Calu3 (cell line): ENCODE data around the gene TGFBR2. TPM values are rescaled to one million over a fixed set of nuclear protein-coding genes. Genes with fewer than 3 reads are reported as not detected.

Experiments
- BruUV-seq: library from RNA; stranded (reverse); fragments of 400-500 nt; replicated peaks from 2 replicates; lab custom pipeline; 2021; lab: Mats Ljungman, UMichigan
- CTCF ChIA-PET: fragments of 300-600 bp; sonication (Branson Sonifier 250); formaldehyde crosslinking; loops from one replicate; lab custom pipeline; 2022; ENCODE audit warnings: antibody characterized with exemption; lab: Charles Lee
- DNase-seq: peaks from one replicate; pipeline ENCODE4 v3.0.0; 2022
- H3K27ac Mint-ChIP-seq: one replicate; pipeline ENCODE4 v1.8.0; 2022; ENCODE audit warnings: mixed read lengths; ENCODE audit not compliant: unreplicated experiment
- H3K27me3 Mint-ChIP-seq: one replicate; pipeline ENCODE4 v1.8.0; 2022; ENCODE audit warnings: mixed read lengths; ENCODE audit not compliant: unreplicated experiment
- H3K36me3 Mint-ChIP-seq: one replicate; pipeline ENCODE4 v1.8.0; 2022; ENCODE audit warnings: mild to moderate bottlenecking, moderate library complexity, mixed read lengths; ENCODE audit not compliant: insufficient read depth, unreplicated experiment
- H3K4me1 Mint-ChIP-seq: one replicate; pipeline ENCODE4 v1.8.0; 2022; ENCODE audit warnings: mild to moderate bottlenecking, low read depth, mixed read lengths; ENCODE audit not compliant: unreplicated experiment
- H3K4me3 Mint-ChIP-seq: one replicate; pipeline ENCODE4 v1.8.0; 2022; ENCODE audit warnings: mild to moderate bottlenecking, low read depth, moderate library complexity, mixed read lengths; ENCODE audit not compliant: unreplicated experiment
- H3K9me3 Mint-ChIP-seq: one replicate; pipeline ENCODE4 v1.8.0; 2022; ENCODE audit warnings: low read depth, mixed read lengths; ENCODE audit not compliant: unreplicated experiment
- intact Hi-C: fragments of 100-400 bp; cut with micrococcal nuclease; formaldehyde crosslinking; loops from one replicate; pipeline ENCODE4 v1.10.0; 2022; ENCODE audit not compliant: unreplicated experiment
- total RNA-seq: library from RNA; stranded (reverse); gene quantifications from 2 replicates; pipeline ENCODE4 v1.2.3, GENCODE V29; 2022
- TF ChIP-seq, protein P1 (sequence below): fragments of 200-600 bp; IDR thresholded peaks from one replicate; pipeline ENCODE4 v1.8.0; 2022; ENCODE audit warnings: antibody characterized with exemption; ENCODE audit not compliant: unreplicated experiment

Gene TGFBR2
- total RNA-seq, 1 experiment from 2014 or later: 105 TPM

DNA sequence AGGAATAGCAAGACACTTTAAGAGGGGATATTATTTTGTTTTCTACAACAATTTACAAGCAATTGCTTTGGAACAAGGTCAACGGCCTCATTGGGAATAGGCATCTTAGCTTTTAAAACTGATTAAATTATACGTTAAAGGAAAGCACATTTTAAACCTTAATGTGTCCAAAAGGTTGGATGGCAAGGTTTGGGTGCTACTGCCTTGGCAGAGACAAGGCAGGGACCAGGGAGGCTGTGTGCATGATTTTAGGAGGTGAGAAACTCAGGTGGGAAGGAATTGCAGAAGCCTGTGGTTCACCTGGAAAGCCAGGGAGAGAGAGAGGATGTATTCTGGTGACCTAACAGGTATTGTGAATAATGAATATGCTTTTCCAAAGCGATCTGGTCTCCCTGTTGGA lies 54.3 kb downstream of the TGFBR2 start:
- H3K27ac Mint-ChIP-seq: peak overlapping the region; percentile 71
- TF ChIP-seq, protein P1, sequence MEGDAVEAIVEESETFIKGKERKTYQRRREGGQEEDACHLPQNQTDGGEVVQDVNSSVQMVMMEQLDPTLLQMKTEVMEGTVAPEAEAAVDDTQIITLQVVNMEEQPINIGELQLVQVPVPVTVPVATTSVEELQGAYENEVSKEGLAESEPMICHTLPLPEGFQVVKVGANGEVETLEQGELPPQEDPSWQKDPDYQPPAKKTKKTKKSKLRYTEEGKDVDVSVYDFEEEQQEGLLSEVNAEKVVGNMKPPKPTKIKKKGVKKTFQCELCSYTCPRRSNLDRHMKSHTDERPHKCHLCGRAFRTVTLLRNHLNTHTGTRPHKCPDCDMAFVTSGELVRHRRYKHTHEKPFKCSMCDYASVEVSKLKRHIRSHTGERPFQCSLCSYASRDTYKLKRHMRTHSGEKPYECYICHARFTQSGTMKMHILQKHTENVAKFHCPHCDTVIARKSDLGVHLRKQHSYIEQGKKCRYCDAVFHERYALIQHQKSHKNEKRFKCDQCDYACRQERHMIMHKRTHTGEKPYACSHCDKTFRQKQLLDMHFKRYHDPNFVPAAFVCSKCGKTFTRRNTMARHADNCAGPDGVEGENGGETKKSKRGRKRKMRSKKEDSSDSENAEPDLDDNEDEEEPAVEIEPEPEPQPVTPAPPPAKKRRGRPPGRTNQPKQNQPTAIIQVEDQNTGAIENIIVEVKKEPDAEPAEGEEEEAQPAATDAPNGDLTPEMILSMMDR: no peak
- no peak overlapping the region for H3K4me3 Mint-ChIP-seq
- BruUV-seq: no TSS peak
- DNase-seq: no peak
- intact Hi-C loops: no loop called here
- H3K9me3 Mint-ChIP-seq: no peaks in the 10 kb centered on the region
- CTCF ChIA-PET: no interaction called here
- peaks cover 63% of the 10 kb centered on the region for H3K4me1 Mint-ChIP-seq
- H3K36me3 Mint-ChIP-seq: peaks cover 52% of the 10 kb centered on the region
- no peaks in the 10 kb centered on the region for H3K27me3 Mint-ChIP-seq

DNA sequence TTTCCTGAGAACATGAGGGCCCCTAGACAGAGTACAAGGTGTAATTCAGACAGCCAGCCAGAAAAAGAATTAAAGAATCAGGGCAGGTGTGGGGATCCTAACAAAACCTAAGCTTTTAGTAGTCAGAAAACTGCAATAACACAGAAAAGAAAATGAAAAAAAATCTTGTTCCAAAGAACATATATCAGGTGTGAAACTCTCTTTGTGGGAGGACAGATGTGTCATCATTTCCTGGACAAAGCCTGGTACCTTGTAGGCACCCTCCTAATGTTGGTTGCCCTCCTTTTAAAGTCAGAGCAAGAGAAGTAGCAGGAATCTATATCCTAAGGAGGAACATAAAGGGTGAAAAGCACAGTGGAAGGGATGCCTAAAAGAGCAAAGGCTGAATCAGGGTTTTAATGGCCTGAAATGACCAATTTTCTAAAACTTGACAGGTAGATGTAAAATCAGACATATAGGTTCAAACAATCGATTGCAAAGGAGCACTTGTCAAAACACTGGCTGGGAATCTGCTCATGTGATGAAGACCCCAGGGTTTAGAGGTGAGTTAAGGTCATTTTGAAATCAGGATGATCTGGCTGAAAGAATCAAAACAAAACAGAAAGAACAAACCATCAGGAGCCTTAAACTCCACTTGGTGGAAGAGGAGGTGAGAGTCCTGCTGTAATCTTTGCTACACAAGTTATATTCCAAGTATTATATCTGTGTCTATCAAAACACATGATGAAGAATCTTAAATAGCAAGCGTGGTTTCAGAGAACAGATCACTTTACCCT lies 54.9 kb downstream of the TGFBR2 start:
- H3K4me3 Mint-ChIP-seq: no peak overlapping the region
- H3K27me3 Mint-ChIP-seq: no peaks in the 10 kb centered on the region
- TF ChIP-seq, protein P1: no peak
- H3K27ac Mint-ChIP-seq: peak overlapping the region; percentile 71
- CTCF ChIA-PET: no interaction called here
- H3K36me3 Mint-ChIP-seq: peaks cover 47% of the 10 kb centered on the region
- no peaks in the 10 kb centered on the region for H3K9me3 Mint-ChIP-seq
- no TSS peak for BruUV-seq
- peaks cover 57% of the 10 kb centered on the region for H3K4me1 Mint-ChIP-seq
- intact Hi-C loops: no loop called here
- no peak for DNase-seq

DNA sequence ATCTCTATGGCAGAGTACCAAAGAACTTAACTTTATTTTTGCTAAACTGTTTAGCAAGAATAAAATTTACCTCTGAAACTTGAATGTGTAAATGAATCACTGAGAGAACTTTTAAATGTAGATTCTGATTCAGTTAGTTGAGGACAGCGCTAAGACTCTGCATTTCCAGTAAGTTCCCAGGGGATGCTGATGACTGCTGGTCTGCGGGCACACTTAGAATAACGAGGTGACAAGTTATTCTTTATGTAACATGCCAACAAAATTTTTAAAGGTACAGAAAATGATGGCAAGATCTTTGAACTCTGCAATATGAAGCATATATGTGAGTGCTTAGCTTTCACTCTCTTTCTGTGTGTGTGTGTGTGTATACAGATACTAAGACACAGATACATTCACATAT lies 56.4 kb downstream of the TGFBR2 start:
- peaks cover 41% of the 10 kb centered on the region for H3K4me1 Mint-ChIP-seq
- no peak for DNase-seq
- no TSS peak for BruUV-seq
- intact Hi-C loops: no loop called here
- peaks cover 40% of the 10 kb centered on the region for H3K36me3 Mint-ChIP-seq
- H3K9me3 Mint-ChIP-seq: no peaks in the 10 kb centered on the region
- CTCF ChIA-PET: no interaction called here
- TF ChIP-seq, protein P1: no peak
- H3K27ac Mint-ChIP-seq: peak overlapping the region; percentile 39
- no peak overlapping the region for H3K4me3 Mint-ChIP-seq
- no peaks in the 10 kb centered on the region for H3K27me3 Mint-ChIP-seq

DNA sequence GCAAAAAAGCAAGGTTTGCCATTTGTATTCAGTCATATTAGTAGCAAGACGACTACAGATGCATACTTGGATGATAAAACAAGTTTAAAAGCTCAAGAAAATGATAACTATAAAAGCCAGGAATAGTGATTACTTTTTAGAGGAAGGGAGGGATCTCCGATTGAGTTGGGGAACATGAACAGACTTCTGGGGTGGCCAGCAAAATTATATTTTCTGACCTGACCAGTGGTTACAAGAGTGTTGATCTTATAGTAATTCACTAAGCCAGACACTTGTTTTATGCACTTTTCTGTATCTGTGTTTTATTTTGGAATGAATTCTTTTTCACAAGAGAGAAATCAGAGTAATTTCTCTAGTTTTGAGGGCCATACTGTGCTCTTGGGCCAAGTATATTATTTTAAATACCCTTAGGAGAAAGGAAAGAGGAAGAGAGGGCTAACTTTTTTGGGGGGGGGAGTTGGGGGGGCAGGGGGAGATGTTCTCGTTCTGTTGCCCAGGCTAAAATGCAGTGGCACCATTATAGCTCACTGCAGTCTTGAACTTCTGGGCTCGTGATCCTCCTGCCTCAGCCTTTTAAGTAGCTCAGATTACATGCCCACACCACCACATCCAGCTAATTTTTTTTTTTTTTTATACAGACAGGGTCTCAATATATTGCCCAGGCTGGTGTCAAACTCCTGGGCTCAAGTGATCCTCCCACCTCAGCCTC lies 57.3 kb downstream of the TGFBR2 start:
- TF ChIP-seq, protein P1: no peak
- CTCF ChIA-PET: interaction anchor here (0.6 kb wide), 1 partner anchor 35 kb away, joined by 3 read pairs; no protein-coding TSS in a partner anchor
- Mint-ChIP-seq H3K4me3 (no peak overlapping the region), H3K4me1 (peaks cover 33% of the 10 kb centered on the region), H3K36me3 (peaks cover 43% of the 10 kb centered on the region), H3K9me3 (no peaks in the 10 kb centered on the region), H3K27ac (peak overlapping the region; percentile 39), H3K27me3 (no peaks in the 10 kb centered on the region)
- DNase-seq: no peak
- intact Hi-C loops: no loop called here
- BruUV-seq: no TSS peak
